Astrocyte of the spinal cord (primary cell): Measurements from ENCODE around the gene LHFPL3.

ENCODE experiments used
- DNase-seq: peaks from one replicate; pipeline ENCODE4 v3.0.0; 2011; ENCODE audit warnings: low read depth, low spot score
- H3K4me3 ChIP-seq: 2 replicates; pipeline ENCODE4 v1.5.1; 2011; ENCODE audit warnings: low read depth, mild to moderate bottlenecking, low read length, moderate library complexity
- CTCF ChIP-seq: IDR thresholded peaks from 2 replicates; pipeline ENCODE4 v1.5.1; 2012; ENCODE audit warnings: low read depth, mild to moderate bottlenecking, low read length, inconsistent platforms
- in situ Hi-C: cut with HindIII; loops from 2 replicates; pipeline ENCODE4 v1.10.0; 2017; ENCODE audit warnings: low sequenced_read_pairs

Gene LHFPL3

GRCh38 chr7:104414216-104414615 lies 85.8 kb downstream of the LHFPL3 start:
- TF ChIP-seq CTCF: no peak
- DNase-seq: no peak
- in situ Hi-C loops: no loop called here
- H3K4me3 ChIP-seq: no peak overlapping the region

- no peak for DNase-seq
- H3K4me3 ChIP-seq: no peak overlapping the region
- no peak for TF ChIP-seq CTCF
- in situ Hi-C loops: no loop called here
These were observed 87.3 kb downstream of the LHFPL3 start for GRCh38 chr7:104415700-104416099.

GRCh38 chr7:104416866-104417393 lies 88.5 kb downstream of the LHFPL3 start:
- TF ChIP-seq CTCF: no peak
- H3K4me3 ChIP-seq: no peak overlapping the region
- in situ Hi-C loops: no loop called here
- DNase-seq: no peak

- no peak for DNase-seq
- no peak for TF ChIP-seq CTCF
- no peak overlapping the region for H3K4me3 ChIP-seq
- in situ Hi-C loops: no loop called here
These were observed 103.5 kb downstream of the LHFPL3 start for GRCh38 chr7:104431930-104432329.

- in situ Hi-C loops: no loop called here
- no peak for DNase-seq
- H3K4me3 ChIP-seq: no peak overlapping the region
- no peak for TF ChIP-seq CTCF
These were observed 105.7 kb downstream of the LHFPL3 start for GRCh38 chr7:104434129-104434528.

GRCh38 chr7:104442481-104442880 lies 114.1 kb downstream of the LHFPL3 start:
- no peak for TF ChIP-seq CTCF
- no peak for DNase-seq
- in situ Hi-C loops: no loop called here
- no peak overlapping the region for H3K4me3 ChIP-seq

GRCh38 chr7:104444017-104444416 lies 115.6 kb downstream of the LHFPL3 start:
- H3K4me3 ChIP-seq: no peak overlapping the region
- no peak for TF ChIP-seq CTCF

More at GRCh38 chr7:104444017-104444416, 115.6 kb downstream of the LHFPL3 start:
- in situ Hi-C loops: no loop called here
- DNase-seq: no peak
